Measurements from ENCODE around the gene OR52I2. TPM values are rescaled to one million over a fixed set of nuclear protein-coding genes. Genes with fewer than 3 reads are reported as not detected.

The OR52I2 gene
- total and polyA plus RNA-seq, 2 donors (not counting 1 experiment from before 2014, with no cell fraction given), result not detected

- ChIA-PET CTCF (no interaction called here), POLR2A (no interaction called here)
- ATAC-seq (ENCODE audit: low read depth), result no peak
- Histone ChIP-seq H3K4me1 (ENCODE audit: control insufficient read depth in 2 of 2, insufficient read depth in 2 of 2, low read length in 2 of 2) (no peaks in the 10 kb centered on the region), H3K9ac (ENCODE audit: low read length) (no peak overlapping the region), H4K20me1 (ENCODE audit: control insufficient read depth, insufficient read depth, low read length, poor library complexity, severe bottlenecking) (no peaks in the 10 kb centered on the region), H3K36me3 (replicated peaks in 1 of 2; ENCODE audit: control extremely low read depth in 1 of 2, control insufficient read depth in 1 of 2, extremely low read depth in 1 of 2, insufficient read depth in 2 of 2, low read length in 1 of 2) (no peaks in the 10 kb centered on the region), H3K27me3 (replicated peaks in 1 of 4; ENCODE audit: control extremely low read depth in 1 of 4, control insufficient read depth in 3 of 4, insufficient read depth in 4 of 4, low read length in 3 of 4) (peaks cover 0 to 3% (median 1%) of the 10 kb centered on the region in 4 experiments), H3K9me3 (ENCODE audit: control extremely low read depth in 1 of 3, control insufficient read depth in 2 of 3, insufficient read depth in 1 of 3, low read length in 2 of 3) (no peaks in the 10 kb centered on the region), H3K27ac (ENCODE audit: low read length in 2 of 2) (no peak overlapping the region), H3K4me3 (ENCODE audit: control extremely low read depth in 1 of 5, extremely low read depth in 1 of 5, insufficient read depth in 1 of 5, low read depth in 2 of 5, low read length in 4 of 5) (no peak overlapping the region), H3K4me2 (replicated peaks; ENCODE audit: low read depth, low read length, poor library complexity, severe bottlenecking) (no peak overlapping the region), H2AFZ (ENCODE audit: insufficient read depth, low read depth, low read length, poor library complexity, severe bottlenecking) (no peak overlapping the region), H3K79me2 (ENCODE audit: control insufficient read depth, insufficient read depth, low read length) (no peaks in the 10 kb centered on the region)
- intact Hi-C loops (cut with micrococcal nuclease), result no loop called here
- H3K4me3 Mint-ChIP-seq, result no peak overlapping the region
- no peaks in the 10 kb centered on the region for H3K9me3 Mint-ChIP-seq (ENCODE audit: insufficient read depth)
- TF ChIP-seq CTCF (IDR thresholded peaks at IDR 0.05), result no peak
- no peak for TF ChIP-seq EZH2 (IDR thresholded peaks at IDR 0.05; ENCODE audit: borderline replicate concordance, insufficient read depth, low read depth, low read length, poor library complexity, severe bottlenecking)
- no peak for DNase-seq
- peaks cover 38% of the 10 kb centered on the region for H3K27me3 Mint-ChIP-seq
- no peak overlapping the region for H3K27ac Mint-ChIP-seq
- 81% methylated on average over 3 of the region's 3 CpGs for WGBS (ENCODE audit: insufficient coverage)
- H3K4me1 Mint-ChIP-seq, result no peaks in the 10 kb centered on the region
These were observed 4.7 kb upstream of the OR52I2 start for GRCh38 chr11:4576880-4577279.

- ChIA-PET CTCF (no interaction called here), POLR2A (no interaction called here)
- TF ChIP-seq CTCF (IDR thresholded peaks at IDR 0.05) (no peak), EZH2 (IDR thresholded peaks at IDR 0.05; ENCODE audit: borderline replicate concordance, insufficient read depth, low read depth, low read length, poor library complexity, severe bottlenecking) (no peak)
- H3K4me1 ChIP-seq (ENCODE audit: control insufficient read depth in 2 of 2, insufficient read depth in 2 of 2, low read length in 2 of 2), result no peaks in the 10 kb centered on the region
- H3K27me3 ChIP-seq (replicated peaks in 1 of 4; ENCODE audit: control extremely low read depth in 1 of 4, control insufficient read depth in 3 of 4, insufficient read depth in 4 of 4, low read length in 3 of 4), result peaks cover 0 to 3% (median 1%) of the 10 kb centered on the region in 4 experiments
- no peaks in the 10 kb centered on the region for H3K9me3 Mint-ChIP-seq (ENCODE audit: insufficient read depth)
- H2AFZ ChIP-seq (ENCODE audit: insufficient read depth, low read depth, low read length, poor library complexity, severe bottlenecking), result no peak overlapping the region
- H4K20me1 ChIP-seq (ENCODE audit: control insufficient read depth, insufficient read depth, low read length, poor library complexity, severe bottlenecking), result no peaks in the 10 kb centered on the region
- no peaks in the 10 kb centered on the region for H3K4me1 Mint-ChIP-seq
- intact Hi-C loops (cut with micrococcal nuclease), result no loop called here
- no peaks in the 10 kb centered on the region for H3K36me3 ChIP-seq (replicated peaks in 1 of 2; ENCODE audit: control extremely low read depth in 1 of 2, control insufficient read depth in 1 of 2, extremely low read depth in 1 of 2, insufficient read depth in 2 of 2, low read length in 1 of 2)
- peaks cover 43% of the 10 kb centered on the region for H3K27me3 Mint-ChIP-seq
- H3K4me3 Mint-ChIP-seq, result no peak overlapping the region
- no peaks in the 10 kb centered on the region for H3K9me3 ChIP-seq (ENCODE audit: control extremely low read depth in 1 of 3, control insufficient read depth in 2 of 3, insufficient read depth in 1 of 3, low read length in 2 of 3)
- no peak for DNase-seq
- no peaks in the 10 kb centered on the region for H3K79me2 ChIP-seq (ENCODE audit: control insufficient read depth, insufficient read depth, low read length)
- ATAC-seq (ENCODE audit: low read depth), result no peak
- no peak overlapping the region for H3K27ac ChIP-seq (ENCODE audit: low read length in 2 of 2)
- no peak overlapping the region for H3K9ac ChIP-seq (ENCODE audit: low read length)
- no peak overlapping the region for H3K27ac Mint-ChIP-seq
- H3K4me2 ChIP-seq (replicated peaks; ENCODE audit: low read depth, low read length, poor library complexity, severe bottlenecking), result no peak overlapping the region
- no CpG with 5 or more reads among the region's 2 CpGs for WGBS (ENCODE audit: insufficient coverage)
- no peak overlapping the region for H3K4me3 ChIP-seq (ENCODE audit: control extremely low read depth in 1 of 5, extremely low read depth in 1 of 5, insufficient read depth in 1 of 5, low read depth in 2 of 5, low read length in 4 of 5)
These were observed 3.8 kb upstream of the OR52I2 start for GRCh38 chr11:4577761-4578160.
